Esophagus squamous epithelium (tissue), 4 donors: Measurements from ENCODE around the gene IGFBP5.

ENCODE experiments used
- CTCF ChIP-seq, 6 experiments: fragments of 450-650 bp in 4 of 6; fragments of 200-600 bp in 2 of 6; sonication (generic) in 2 of 6; IDR thresholded peaks; one replicate each; pipeline ENCODE4 v1.5.1; 2016 to 2019; ENCODE audit warnings: antibody characterized with exemption in 6 of 6, mild to moderate bottlenecking in 4 of 6, moderate library complexity in 4 of 6
- POLR2A ChIP-seq, 4 donors: fragments of 450-650 bp; IDR thresholded peaks; one replicate each; pipeline ENCODE4 v1.6.1; 2017; ENCODE audit warnings: antibody characterized with exemption in 4 of 4, mild to moderate bottlenecking in 4 of 4, moderate library complexity in 3 of 4

GRCh38 chr2:216694826-216695217, 527 bp downstream of the IGFBP5 start:
- TF ChIP-seq POLR2A (IDR thresholded peaks at IDR 0.05) (no peak), CTCF (IDR thresholded peaks at IDR 0.05) (no peak)
